ENCODE results near the gene KLK15. TPM values are rescaled to one million over a fixed set of nuclear protein-coding genes. Genes with fewer than 3 reads are reported as not detected.

Gene KLK15
- total and polyA plus RNA-seq, 7 donors = 2.1 to 10.2 (median 2.8) TPM; not detected in 4

- H3K4me3 ChIP-seq = no peak within 1 kb of the TSS
- H3K27ac ChIP-seq = no peak within 1 kb of the TSS
- no peaks in the 10 kb centered on the region for H3K4me1 ChIP-seq
- no peaks in the 10 kb centered on the region for H3K36me3 ChIP-seq
- no peaks in the 10 kb centered on the region for H3K9me3 ChIP-seq
- no peak for DNase-seq
- TF ChIP-seq POLR2A (IDR thresholded peaks at IDR 0.05) = no peak
- no peak for TF ChIP-seq CTCF (IDR thresholded peaks at IDR 0.05)
- no peak for TF ChIP-seq EP300 (IDR thresholded peaks at IDR 0.05)
- TF ChIP-seq POLR2AphosphoS5 (IDR thresholded peaks at IDR 0.05) = no peak
- WGBS, 2 donors = 17 to 63% methylated on average over 14 of the region's 14 CpGs
- intact Hi-C loops (cut with DNase I) = no loop called here
- peaks cover 6 to 64% (median 41%) of the 10 kb centered on the region in 3 donors for H3K27me3 ChIP-seq
These were observed 9.9 kb downstream of the KLK15 start, which contains the start of gene KLK1 for GRCh38 chr19:50823389-50824042. Gene KLK1, minus strand, starts transcription at chr19:50823787. Its CDS starts 39 bp downstream, at chr19:50823748.

- Histone ChIP-seq H3K4me1 (peaks cover 0 to 6% (median 5%) of the 10 kb centered on the region in 4 donors), H3K4me3 (no peak overlapping the region), H3K9me3 (no peaks in the 10 kb centered on the region), H3K27me3 (peaks cover 12 to 72% (median 49%) of the 10 kb centered on the region in 3 donors), H3K27ac (no peak overlapping the region), H3K36me3 (no peaks in the 10 kb centered on the region)
- no peak for TF ChIP-seq CTCF (IDR thresholded peaks at IDR 0.05)
- TF ChIP-seq EP300 (IDR thresholded peaks at IDR 0.05) = no peak
- TF ChIP-seq POLR2AphosphoS5 (IDR thresholded peaks at IDR 0.05) = no peak
- no peak for TF ChIP-seq POLR2A (IDR thresholded peaks at IDR 0.05)
- WGBS, 2 donors = 83 to 84% methylated on average over 7 of the region's 7 CpGs
- DNase-seq = no peak
- intact Hi-C loops (cut with DNase I) = no loop called here
These were observed 10.6 kb downstream of the KLK15 start for GRCh38 chr19:50822661-50823208.

- WGBS, 2 donors = 44 to 58% methylated on average over 8 of the region's 8 CpGs
- Histone ChIP-seq H3K4me1 (peaks cover 0 to 6% (median 5%) of the 10 kb centered on the region in 4 donors), H3K27me3 (peaks cover 12 to 80% (median 54%) of the 10 kb centered on the region in 3 donors), H3K9me3 (no peaks in the 10 kb centered on the region), H3K36me3 (no peaks in the 10 kb centered on the region), H3K27ac (no peak overlapping the region), H3K4me3 (no peak overlapping the region)
- DNase-seq = no peak
- TF ChIP-seq EP300 (IDR thresholded peaks at IDR 0.05) (no peak), POLR2AphosphoS5 (IDR thresholded peaks at IDR 0.05) (no peak), POLR2A (IDR thresholded peaks at IDR 0.05) (no peak), CTCF (IDR thresholded peaks at IDR 0.05) (no peak)
- intact Hi-C loops (cut with DNase I) = no loop called here
These were observed 11.8 kb downstream of the KLK15 start for GRCh38 chr19:50821622-50822021.

- Histone ChIP-seq H3K27me3 (peaks cover 12 to 84% (median 54%) of the 10 kb centered on the region in 3 donors), H3K27ac (no peak overlapping the region), H3K4me1 (peaks cover 0 to 6% (median 5%) of the 10 kb centered on the region in 4 donors), H3K36me3 (no peaks in the 10 kb centered on the region), H3K4me3 (no peak overlapping the region), H3K9me3 (no peaks in the 10 kb centered on the region)
- intact Hi-C loops (cut with DNase I) = no loop called here
- TF ChIP-seq POLR2A (IDR thresholded peaks at IDR 0.05) = peak in 1 of 2 donors; percentile 30
- no peak for TF ChIP-seq POLR2AphosphoS5 (IDR thresholded peaks at IDR 0.05)
- 34 to 64% methylated on average over 4 of the region's 4 CpGs for WGBS, 2 donors
- no peak for DNase-seq
These were observed 12.1 kb downstream of the KLK15 start for GRCh38 chr19:50821248-50821612.

- H3K27me3 ChIP-seq = peaks cover 12 to 89% (median 54%) of the 10 kb centered on the region in 3 donors
- DNase-seq = no peak
- H3K27ac ChIP-seq = no peak overlapping the region
- no peak overlapping the region for H3K4me3 ChIP-seq
- no peak for TF ChIP-seq CTCF (IDR thresholded peaks at IDR 0.05)
- TF ChIP-seq POLR2A (IDR thresholded peaks at IDR 0.05) = no peak
- TF ChIP-seq EP300 (IDR thresholded peaks at IDR 0.05) = no peak
- TF ChIP-seq POLR2AphosphoS5 (IDR thresholded peaks at IDR 0.05) = no peak
- 2 to 6% methylated on average over 21 of the region's 21 CpGs for WGBS, 2 donors
- peaks cover 0 to 6% (median 5%) of the 10 kb centered on the region in 4 donors for H3K4me1 ChIP-seq
- intact Hi-C loops (cut with DNase I) = no loop called here
- no peaks in the 10 kb centered on the region for H3K9me3 ChIP-seq
- no peaks in the 10 kb centered on the region for H3K36me3 ChIP-seq
These were observed 12.7 kb downstream of the KLK15 start for GRCh38 chr19:50820549-50821247.

All from sigmoid colon (tissue), 7 donors.